ENCODE measurements around the gene LCLAT1. TPM values are rescaled to one million over a fixed set of nuclear protein-coding genes. Genes with fewer than 3 reads are reported as not detected.

The LCLAT1 gene
- total RNA-seq, 1 experiment from 2014 or later = 32.9 TPM

DNA sequence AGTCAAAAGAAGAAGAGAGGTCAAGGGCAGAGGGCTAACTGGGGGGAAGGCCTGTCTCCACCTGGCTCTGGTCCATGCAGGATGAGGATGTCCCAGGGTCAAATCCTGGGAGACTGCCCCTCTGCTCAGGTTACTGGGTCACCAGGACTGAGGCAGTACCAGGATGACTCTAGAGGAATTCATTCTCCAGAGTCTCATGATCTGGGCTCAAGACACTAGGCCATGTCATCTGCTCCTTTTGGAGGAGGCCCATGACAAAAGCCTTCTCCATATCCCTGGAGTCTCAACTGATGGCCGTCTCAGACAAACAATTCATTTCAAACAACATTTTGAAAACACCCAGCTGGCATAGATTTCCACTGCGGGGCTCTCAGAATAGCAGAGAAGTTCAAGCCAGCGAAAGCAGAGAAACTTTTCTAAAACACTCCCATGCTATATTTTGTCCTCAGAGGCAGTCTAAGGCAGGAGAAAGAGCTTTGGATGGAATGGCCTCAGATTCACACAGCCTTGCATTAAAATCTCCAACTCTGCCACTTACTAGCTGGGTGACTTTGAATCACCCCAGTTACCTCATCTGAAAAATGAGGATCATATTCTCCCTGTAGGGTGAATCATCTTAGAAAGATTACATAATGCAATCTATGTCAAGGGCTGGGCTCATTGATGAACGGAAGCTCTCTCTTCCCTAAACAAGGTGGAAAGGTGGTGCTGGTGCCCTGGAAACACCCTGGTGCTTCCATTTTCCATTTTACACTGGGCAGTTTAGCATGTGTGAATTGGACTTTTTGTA lies 48.8 kb upstream of the LCLAT1 start:
- H3K27ac Mint-ChIP-seq = no peak overlapping the region
- no peak overlapping the region for H2AK5ac ChIP-seq (ENCODE audit: insufficient read length, low read length)
- no peak overlapping the region for H3K14ac ChIP-seq (ENCODE audit: insufficient read depth, low read length)
- H3K4me1 Mint-ChIP-seq = peaks cover 4 to 5% of the 10 kb centered on the region in 2 experiments; a peak in 2 of 4 replicates
- H3K4ac ChIP-seq (ENCODE audit: low read depth, low read length) = no peak overlapping the region
- H3K18ac ChIP-seq (ENCODE audit: insufficient read length, low read depth, low read length) = no peak overlapping the region
- H4K20me1 ChIP-seq (ENCODE audit: control insufficient read depth, insufficient read depth, insufficient read length) = no peaks in the 10 kb centered on the region
- DNase-seq = no peak
- no peak overlapping the region for H2BK120ac ChIP-seq (ENCODE audit: low read depth, low read length, poor library complexity, severe bottlenecking)
- no peak overlapping the region for H4K8ac ChIP-seq (replicated peaks; ENCODE audit: insufficient read length, low read depth, low read length)
- no peak overlapping the region for H2BK12ac ChIP-seq (ENCODE audit: insufficient read length, low read depth, low read length)
- no peak overlapping the region for H2BK15ac ChIP-seq (ENCODE audit: low read depth, low read length)
- WGBS (ENCODE audit: extremely low coverage, insufficient read length, low lambda C conversion rate) = no CpG with 5 or more reads among the region's 4 CpGs
- TF ChIP-seq, protein P1, sequence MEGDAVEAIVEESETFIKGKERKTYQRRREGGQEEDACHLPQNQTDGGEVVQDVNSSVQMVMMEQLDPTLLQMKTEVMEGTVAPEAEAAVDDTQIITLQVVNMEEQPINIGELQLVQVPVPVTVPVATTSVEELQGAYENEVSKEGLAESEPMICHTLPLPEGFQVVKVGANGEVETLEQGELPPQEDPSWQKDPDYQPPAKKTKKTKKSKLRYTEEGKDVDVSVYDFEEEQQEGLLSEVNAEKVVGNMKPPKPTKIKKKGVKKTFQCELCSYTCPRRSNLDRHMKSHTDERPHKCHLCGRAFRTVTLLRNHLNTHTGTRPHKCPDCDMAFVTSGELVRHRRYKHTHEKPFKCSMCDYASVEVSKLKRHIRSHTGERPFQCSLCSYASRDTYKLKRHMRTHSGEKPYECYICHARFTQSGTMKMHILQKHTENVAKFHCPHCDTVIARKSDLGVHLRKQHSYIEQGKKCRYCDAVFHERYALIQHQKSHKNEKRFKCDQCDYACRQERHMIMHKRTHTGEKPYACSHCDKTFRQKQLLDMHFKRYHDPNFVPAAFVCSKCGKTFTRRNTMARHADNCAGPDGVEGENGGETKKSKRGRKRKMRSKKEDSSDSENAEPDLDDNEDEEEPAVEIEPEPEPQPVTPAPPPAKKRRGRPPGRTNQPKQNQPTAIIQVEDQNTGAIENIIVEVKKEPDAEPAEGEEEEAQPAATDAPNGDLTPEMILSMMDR (conservative IDR thresholded peaks at IDR 0.05) = no peak
- no peaks in the 10 kb centered on the region for H3K23me2 ChIP-seq (ENCODE audit: insufficient read length, low read depth, low read length, poor library complexity, severe bottlenecking)
- no peak overlapping the region for H3K23ac ChIP-seq (ENCODE audit: insufficient read length, low read depth, low read length)
- H3K36me3 Mint-ChIP-seq (ENCODE audit: insufficient read depth in 1 of 3, low read depth in 3 of 3) = no peaks in the 10 kb centered on the region
- no peaks in the 10 kb centered on the region for H3K4me1 ChIP-seq (ENCODE audit: insufficient read depth, low read length)
- H2BK5ac ChIP-seq (ENCODE audit: insufficient read length, low read length) = no peak overlapping the region
- H3K4me2 ChIP-seq (ENCODE audit: insufficient read depth, insufficient read length, low read length) = no peak overlapping the region
- no peak overlapping the region for H4K5ac ChIP-seq (ENCODE audit: insufficient read length, low read depth, low read length)
- no peak overlapping the region for H2AFZ ChIP-seq (ENCODE audit: low read length)
- H3K56ac ChIP-seq (ENCODE audit: insufficient read length, low read depth, low read length) = no peak overlapping the region
- no peak overlapping the region for H3K27ac ChIP-seq (ENCODE audit: insufficient read length, low read depth, low read length)
- no peak overlapping the region for H2BK20ac ChIP-seq (ENCODE audit: low read depth, low read length, poor library complexity, severe bottlenecking)
- no peak overlapping the region for H3K4me3 Mint-ChIP-seq
- H3K27me3 ChIP-seq (ENCODE audit: insufficient read depth, low read length) = no peaks in the 10 kb centered on the region
- H3K9ac ChIP-seq (ENCODE audit: extremely low read depth, insufficient read length, low read length) = no peak overlapping the region
- H3K27me3 Mint-ChIP-seq (ENCODE audit: low read depth) = peaks cover 15% of the 10 kb centered on the region
- H3K79me1 ChIP-seq (ENCODE audit: insufficient read depth, low read depth, low read length, poor library complexity, severe bottlenecking) = no peaks in the 10 kb centered on the region
- H3T11ph ChIP-seq (ENCODE audit: low read length) = no peak overlapping the region
- no peaks in the 10 kb centered on the region for H3K79me2 ChIP-seq (ENCODE audit: insufficient read depth, low read length)
- no peaks in the 10 kb centered on the region for H3K9me3 ChIP-seq (ENCODE audit: control insufficient read depth, low read depth, low read length)
- no peaks in the 10 kb centered on the region for H3K9me3 Mint-ChIP-seq
- no peak overlapping the region for H4K91ac ChIP-seq (ENCODE audit: insufficient read length, low read depth, low read length)

All from H9 (cell line).